ENCODE data around the gene ADAMTSL5. TPM values are rescaled to one million over a fixed set of nuclear protein-coding genes. Genes with fewer than 3 reads are reported as not detected.
A peak's percentile ranks its signal among the peaks of the same experiment; 100 is the strongest.

The ADAMTSL5 gene
- total RNA-seq, 4 donors from 2014 or later = 13.5 to 20.8 (median 18.8) TPM

DNA sequence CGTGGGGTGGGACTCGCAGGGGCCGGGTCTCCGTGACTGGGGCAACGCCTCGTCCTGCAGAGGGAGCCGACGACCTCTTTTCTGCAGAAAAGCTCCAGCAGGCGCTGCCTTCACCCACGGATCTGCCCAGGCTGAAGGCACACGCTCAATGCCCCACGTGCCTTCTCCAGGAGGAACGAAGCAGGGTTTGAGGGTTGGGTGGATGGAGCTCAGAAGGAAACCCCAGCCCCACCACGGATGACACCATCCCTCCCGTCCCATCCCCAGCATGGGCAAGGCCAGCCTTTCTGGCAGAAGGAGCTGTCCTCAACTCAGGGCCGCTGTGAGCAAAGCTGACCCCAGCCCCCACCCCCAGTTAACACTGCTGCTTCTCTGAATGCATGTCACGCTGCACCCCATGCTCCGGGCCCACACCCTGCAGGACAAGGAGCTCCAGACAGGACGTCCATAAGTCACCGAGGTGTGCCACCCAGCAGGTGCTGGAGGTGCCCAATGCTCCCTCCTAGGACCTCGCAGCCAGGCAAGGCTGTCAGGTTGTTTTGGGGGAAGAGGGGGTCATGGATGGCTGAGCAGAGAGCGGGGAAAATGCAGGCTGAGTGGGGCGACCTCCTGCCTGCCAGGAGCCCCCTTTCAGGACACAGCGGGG lies 41.2 kb downstream of the ADAMTSL5 start:
- peak overlapping the region in 2 of 4 donors; percentile 47 to 63 for H3K4me3 ChIP-seq
- intact Hi-C loops (cut with DNase I) = no loop called here
- peaks cover 0 to 25% (median 0%) of the 10 kb centered on the region in 3 donors for H3K36me3 ChIP-seq
- WGBS, 2 donors = 13 to 52% methylated on average over 3 to 5 of the region's 24 CpGs
- H3K9me3 ChIP-seq = no peaks in the 10 kb centered on the region
- peaks cover 24 to 84% (median 40%) of the 10 kb centered on the region in 4 donors for H3K27me3 ChIP-seq
- no peak overlapping the region for H3K27ac ChIP-seq
- peaks cover 42 to 70% (median 53%) of the 10 kb centered on the region in 3 donors for H3K4me1 ChIP-seq
- no peak for TF ChIP-seq POLR2A (IDR thresholded peaks at IDR 0.05)
- TF ChIP-seq, protein P1, sequence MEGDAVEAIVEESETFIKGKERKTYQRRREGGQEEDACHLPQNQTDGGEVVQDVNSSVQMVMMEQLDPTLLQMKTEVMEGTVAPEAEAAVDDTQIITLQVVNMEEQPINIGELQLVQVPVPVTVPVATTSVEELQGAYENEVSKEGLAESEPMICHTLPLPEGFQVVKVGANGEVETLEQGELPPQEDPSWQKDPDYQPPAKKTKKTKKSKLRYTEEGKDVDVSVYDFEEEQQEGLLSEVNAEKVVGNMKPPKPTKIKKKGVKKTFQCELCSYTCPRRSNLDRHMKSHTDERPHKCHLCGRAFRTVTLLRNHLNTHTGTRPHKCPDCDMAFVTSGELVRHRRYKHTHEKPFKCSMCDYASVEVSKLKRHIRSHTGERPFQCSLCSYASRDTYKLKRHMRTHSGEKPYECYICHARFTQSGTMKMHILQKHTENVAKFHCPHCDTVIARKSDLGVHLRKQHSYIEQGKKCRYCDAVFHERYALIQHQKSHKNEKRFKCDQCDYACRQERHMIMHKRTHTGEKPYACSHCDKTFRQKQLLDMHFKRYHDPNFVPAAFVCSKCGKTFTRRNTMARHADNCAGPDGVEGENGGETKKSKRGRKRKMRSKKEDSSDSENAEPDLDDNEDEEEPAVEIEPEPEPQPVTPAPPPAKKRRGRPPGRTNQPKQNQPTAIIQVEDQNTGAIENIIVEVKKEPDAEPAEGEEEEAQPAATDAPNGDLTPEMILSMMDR (IDR thresholded peaks at IDR 0.05) = no peak
- DNase-seq = no peak

DNA sequence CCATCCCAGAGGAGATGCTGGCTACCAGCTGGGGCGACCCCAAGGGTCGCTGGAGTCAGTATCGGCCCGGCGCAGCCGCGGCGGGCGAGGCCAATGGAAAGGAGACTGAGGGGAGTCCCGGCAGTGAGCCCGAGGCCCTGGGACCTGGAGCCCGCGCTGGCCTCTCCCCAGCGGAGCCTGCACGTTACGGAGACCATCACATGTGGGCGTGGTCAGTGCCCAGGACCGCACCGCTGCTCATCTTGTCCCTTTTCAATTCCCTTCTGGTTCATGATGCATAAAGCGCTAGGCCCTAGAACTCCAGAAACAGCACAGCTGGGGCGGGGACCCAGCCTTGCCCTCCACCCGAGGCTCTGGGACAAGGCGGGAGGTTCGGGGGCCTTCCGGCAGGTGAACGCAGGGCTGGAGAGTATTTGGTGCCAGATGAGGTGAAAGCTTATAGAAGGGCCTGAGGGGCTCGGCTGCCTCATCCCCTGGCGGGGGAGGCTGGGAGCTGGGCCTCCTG lies 41.8 kb downstream of the ADAMTSL5 start:
- no peaks in the 10 kb centered on the region for H3K9me3 ChIP-seq
- TF ChIP-seq, protein P1 (IDR thresholded peaks at IDR 0.05) = no peak
- TF ChIP-seq POLR2A (IDR thresholded peaks at IDR 0.05) = no peak
- H3K27me3 ChIP-seq = peaks cover 29 to 90% (median 45%) of the 10 kb centered on the region in 4 donors
- intact Hi-C loops (cut with DNase I) = no loop called here
- no peak for DNase-seq
- H3K27ac ChIP-seq = no peak overlapping the region
- H3K36me3 ChIP-seq = peaks cover 0 to 19% (median 0%) of the 10 kb centered on the region in 3 donors
- 4% methylated on average over 14 of the region's 28 CpGs; no CpG with 5 or more reads in 1 of the 2 donors for WGBS, 2 donors
- peak overlapping the region; percentile 21 to 63 (median 36) for H3K4me3 ChIP-seq
- H3K4me1 ChIP-seq = peaks cover 47 to 71% (median 59%) of the 10 kb centered on the region in 3 donors

DNA sequence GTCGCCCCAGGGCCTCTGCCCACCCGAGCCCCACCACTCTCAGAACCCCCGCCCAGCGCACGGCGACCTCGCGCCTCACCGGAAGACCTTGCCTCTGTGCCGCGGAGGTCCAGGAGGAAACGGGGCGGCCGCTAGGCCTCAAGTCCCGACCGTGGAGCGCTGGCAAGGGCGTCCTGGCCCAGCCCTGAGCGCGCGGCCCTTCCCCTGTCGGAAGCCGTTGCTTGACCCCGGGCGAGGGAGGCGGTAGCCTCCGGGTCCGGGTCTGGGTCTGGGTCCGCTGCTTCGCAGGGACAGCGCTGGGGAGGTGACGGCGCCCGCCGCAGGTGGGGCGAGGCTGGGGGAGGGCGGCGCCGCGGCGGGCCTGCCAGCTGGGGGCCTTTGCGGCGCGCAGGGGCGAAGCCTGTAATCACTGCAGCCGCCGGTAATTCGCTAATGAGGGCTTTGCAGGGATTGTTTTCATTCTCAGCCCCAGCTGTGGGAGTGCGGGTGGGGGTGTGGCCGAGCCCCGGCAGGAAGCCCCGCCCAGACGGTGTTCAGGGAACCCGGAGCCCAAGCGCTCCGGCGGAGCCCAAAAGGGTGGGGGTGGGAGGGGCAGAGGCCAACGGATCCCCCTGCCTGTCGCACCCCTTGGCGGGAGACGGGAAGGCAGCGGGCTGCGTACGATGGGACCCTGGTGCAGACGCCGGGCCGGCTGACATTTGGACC lies 42.4 kb downstream of the ADAMTSL5 start:
- Histone ChIP-seq H3K36me3 (peaks cover 0 to 13% (median 0%) of the 10 kb centered on the region in 3 donors), H3K27me3 (peaks cover 33 to 96% (median 45%) of the 10 kb centered on the region in 4 donors), H3K4me1 (peaks cover 52 to 77% (median 61%) of the 10 kb centered on the region in 3 donors), H3K27ac (no peak overlapping the region), H3K9me3 (no peaks in the 10 kb centered on the region), H3K4me3 (peak overlapping the region; percentile 21 to 63 (median 36))
- TF ChIP-seq POLR2A (IDR thresholded peaks at IDR 0.05) = no peak
- TF ChIP-seq, protein P1 (IDR thresholded peaks at IDR 0.05) = no peak
- 0% methylated on average over 2 of the region's 67 CpGs; no CpG with 5 or more reads in 1 of the 2 donors for WGBS, 2 donors
- intact Hi-C loops (cut with DNase I) = no loop called here
- DNase-seq = no peak

DNA sequence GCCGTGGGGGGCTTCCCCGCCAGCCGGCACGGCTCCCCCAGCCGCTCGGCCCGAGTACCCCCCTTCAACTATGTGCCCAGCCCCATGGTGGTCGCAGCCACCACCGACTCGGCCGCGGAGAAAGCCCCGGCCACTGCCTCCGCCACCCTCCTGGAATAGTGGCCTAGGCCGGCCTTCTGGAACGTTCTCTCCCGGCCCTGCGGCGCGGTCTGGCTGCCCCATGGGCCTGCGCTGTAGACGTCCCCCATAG lies 42.8 kb downstream of the ADAMTSL5 start:
- no peak overlapping the region for H3K27ac ChIP-seq
- H3K4me1 ChIP-seq = peaks cover 52 to 82% (median 61%) of the 10 kb centered on the region in 3 donors
- TF ChIP-seq, protein P1 (IDR thresholded peaks at IDR 0.05) = no peak
- no peak for TF ChIP-seq POLR2A (IDR thresholded peaks at IDR 0.05)
- no peaks in the 10 kb centered on the region for H3K9me3 ChIP-seq
- H3K27me3 ChIP-seq = peaks cover 33 to 100% (median 45%) of the 10 kb centered on the region in 4 donors
- intact Hi-C loops (cut with DNase I) = no loop called here
- no CpG with 5 or more reads among the region's 22 CpGs for WGBS, 2 donors
- peak overlapping the region; percentile 21 to 63 (median 36) for H3K4me3 ChIP-seq
- H3K36me3 ChIP-seq = peaks cover 0 to 8% (median 0%) of the 10 kb centered on the region in 3 donors
- no peak for DNase-seq

Data from esophagus squamous epithelium (tissue), 5 donors.